NCI-H128 (cell line): Measurements from ENCODE around the gene ATRN.

Experiments used
- DNase-seq: peaks from one replicate; lab custom pipeline; 2025; ENCODE audit not compliant: unreplicated experiment; lab: John Stamatoyannopoulos, UW

ATRN gene

GRCh38 chr20:3673221-3674070, 202.6 kb downstream of the ATRN start:
- no peak for DNase-seq

GRCh38 chr20:3674447-3674846, 203.6 kb downstream of the ATRN start:
- no peak for DNase-seq

GRCh38 chr20:3674995-3675900, 204.4 kb downstream of the ATRN start:
- no peak for DNase-seq

- DNase-seq = no peak
Measured at GRCh38 chr20:3677733-3678132, 206.9 kb downstream of the ATRN start.

- DNase-seq = no peak
Measured at GRCh38 chr20:3678198-3678597, 207.4 kb downstream of the ATRN start.

GRCh38 chr20:3678856-3679720, 208.3 kb downstream of the ATRN start:
- no peak for DNase-seq

- no peak for DNase-seq
Measured at GRCh38 chr20:3679749-3680700, 209.2 kb downstream of the ATRN start.

- no peak for DNase-seq
Measured at GRCh38 chr20:3680701-3681351, 210.0 kb downstream of the ATRN start.

- DNase-seq = no peak
Measured at GRCh38 chr20:3681352-3681930, 210.6 kb downstream of the ATRN start.

GRCh38 chr20:3681931-3682781, 211.3 kb downstream of the ATRN start, which contains the start of gene ADAM33:
Gene ADAM33, minus strand, starts transcription at chr20:3682010. Its CDS starts 6 bp downstream, at chr20:3682004.
- no peak for DNase-seq

- DNase-seq = no peak
Measured at GRCh38 chr20:3685341-3685740, 214.5 kb downstream of the ATRN start.

GRCh38 chr20:3686421-3686820, 215.6 kb downstream of the ATRN start:
- DNase-seq = no peak

GRCh38 chr20:3686867-3687321, 216.1 kb downstream of the ATRN start:
- DNase-seq = no peak

GRCh38 chr20:3687655-3688054, 216.8 kb downstream of the ATRN start:
- no peak for DNase-seq

GRCh38 chr20:3689978-3690377, 219.2 kb downstream of the ATRN start:
- DNase-seq = no peak

GRCh38 chr20:3690413-3690812, 219.6 kb downstream of the ATRN start:
- no peak for DNase-seq

GRCh38 chr20:3691306-3691705, 220.5 kb downstream of the ATRN start:
- no peak for DNase-seq

GRCh38 chr20:3691897-3692296, 221.1 kb downstream of the ATRN start:
- DNase-seq = no peak
